Measurements from ENCODE around the gene TMEM150B.

DNA sequence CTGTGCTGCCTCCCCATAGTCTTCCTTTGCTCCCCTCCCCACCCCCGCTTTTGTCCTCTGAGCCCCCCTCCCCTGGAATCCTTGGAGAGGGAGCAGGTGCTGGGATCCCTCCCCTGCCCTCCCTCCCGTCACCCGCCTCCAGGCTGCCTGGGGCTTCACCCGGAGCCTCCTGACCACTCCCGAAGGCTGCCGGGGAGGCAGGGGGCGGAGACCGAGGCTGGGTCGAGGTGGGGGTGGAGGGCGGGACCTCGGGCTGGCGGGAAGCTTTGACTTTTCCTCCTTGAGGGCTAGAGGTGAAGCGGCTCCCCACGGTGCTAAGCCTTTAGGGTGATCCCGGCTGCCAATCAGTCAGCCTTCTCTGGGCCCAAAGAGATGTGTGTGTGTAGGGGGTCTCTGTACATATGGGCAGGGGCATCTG is 16.0 kb upstream of the TMEM150B start:
- TF ChIP-seq, protein P1, sequence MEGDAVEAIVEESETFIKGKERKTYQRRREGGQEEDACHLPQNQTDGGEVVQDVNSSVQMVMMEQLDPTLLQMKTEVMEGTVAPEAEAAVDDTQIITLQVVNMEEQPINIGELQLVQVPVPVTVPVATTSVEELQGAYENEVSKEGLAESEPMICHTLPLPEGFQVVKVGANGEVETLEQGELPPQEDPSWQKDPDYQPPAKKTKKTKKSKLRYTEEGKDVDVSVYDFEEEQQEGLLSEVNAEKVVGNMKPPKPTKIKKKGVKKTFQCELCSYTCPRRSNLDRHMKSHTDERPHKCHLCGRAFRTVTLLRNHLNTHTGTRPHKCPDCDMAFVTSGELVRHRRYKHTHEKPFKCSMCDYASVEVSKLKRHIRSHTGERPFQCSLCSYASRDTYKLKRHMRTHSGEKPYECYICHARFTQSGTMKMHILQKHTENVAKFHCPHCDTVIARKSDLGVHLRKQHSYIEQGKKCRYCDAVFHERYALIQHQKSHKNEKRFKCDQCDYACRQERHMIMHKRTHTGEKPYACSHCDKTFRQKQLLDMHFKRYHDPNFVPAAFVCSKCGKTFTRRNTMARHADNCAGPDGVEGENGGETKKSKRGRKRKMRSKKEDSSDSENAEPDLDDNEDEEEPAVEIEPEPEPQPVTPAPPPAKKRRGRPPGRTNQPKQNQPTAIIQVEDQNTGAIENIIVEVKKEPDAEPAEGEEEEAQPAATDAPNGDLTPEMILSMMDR (IDR thresholded peaks at IDR 0.05; ENCODE audit: low read length) = no peak
- no peak for TF ChIP-seq EZH2 (IDR thresholded peaks at IDR 0.05; ENCODE audit: borderline replicate concordance, low read length)

Measured in OCI-LY1 (cell line).